ENCODE measurements around the gene SP5. TPM values are rescaled to one million over a fixed set of nuclear protein-coding genes. Genes with fewer than 3 reads are reported as not detected.

The SP5 gene
- total RNA-seq, 2 experiments from 2014 or later: not detected

Other genes with a start within 250 kb of the SP5 start
- not detected for gene ERICH2, start 55.0 kb downstream of the SP5 start, total RNA-seq
- under 1 TPM; 0.55 to 0.76 TPM for gene GAD1, start 101.5 kb downstream of the SP5 start, total RNA-seq
- 10 to 100 TPM; 79.2 to 81.9 TPM for gene GORASP2, start 213.9 kb downstream of the SP5 start, total RNA-seq

Measured in activated CD8-positive, alpha-beta memory T cell treated with anti-CD3 and anti-CD28 coated beads for 36 hours (primary cell).